Caco-2 (cell line): ENCODE data around the gene RABL6. TPM values are rescaled to one million over a fixed set of nuclear protein-coding genes. Genes with fewer than 3 reads are reported as not detected.

Source experiments
- BruUV-seq: library from RNA; stranded (reverse); fragments of 400-500 nt; replicated peaks from 2 replicates; lab custom pipeline; 2021; lab: Mats Ljungman, UMichigan
- CTCF ChIA-PET: fragments of 300-600 bp; sonication (Branson Sonifier 250); formaldehyde crosslinking; loops from one replicate; lab custom pipeline; 2022; ENCODE audit warnings: antibody characterized with exemption; lab: Charles Lee
- POLR2A ChIA-PET: fragments of 300-600 bp; sonication (Branson Sonifier 250); formaldehyde crosslinking; loops from one replicate; lab custom pipeline; 2022; ENCODE audit warnings: antibody characterized with exemption; lab: Charles Lee
- DNase-seq, 2 experiments: peaks; one replicate each; pipeline versions ENCODE4 v3.0.0 to v3.0.0-alpha.2; 2020 to 2022
- H3K27me3 ChIP-seq: replicated peaks from 2 replicates; pipeline ENCODE4 v1.6.0; 2011; ENCODE audit warnings: low read length; ENCODE audit not compliant: control insufficient read depth, insufficient read depth
- H3K36me3 ChIP-seq: 2 replicates; pipeline ENCODE4 v1.5.1; 2011; ENCODE audit warnings: low read length; ENCODE audit not compliant: control insufficient read depth, insufficient read depth
- H3K4me1 ChIP-seq: fragments of 250-450 bp; sonication (Bioruptor Pico); 2 replicates; pipeline ENCODE4 v1.5.1; 2020; ENCODE audit warnings: mild to moderate bottlenecking
- H3K4me3 ChIP-seq: 2 replicates; pipeline ENCODE4 v1.5.1; 2011; ENCODE audit warnings: low read depth, mild to moderate bottlenecking, control low read depth, low read length
- H3K9me3 ChIP-seq: fragments of 250-450 bp; sonication (Bioruptor Pico); 2 replicates; pipeline ENCODE4 v1.5.1; 2020; ENCODE audit warnings: mild to moderate bottlenecking, moderate library complexity
- H3K27ac Mint-ChIP-seq: one replicate; pipeline ENCODE4 v1.8.0; 2022; ENCODE audit warnings: mixed read lengths; ENCODE audit not compliant: unreplicated experiment
- H3K27me3 Mint-ChIP-seq: one replicate; pipeline ENCODE4 v1.8.0; 2022; ENCODE audit warnings: mixed read lengths; ENCODE audit not compliant: insufficient read depth, unreplicated experiment
- H3K36me3 Mint-ChIP-seq: one replicate; pipeline ENCODE4 v1.8.0; 2022; ENCODE audit warnings: mild to moderate bottlenecking, mixed read lengths; ENCODE audit not compliant: insufficient read depth, unreplicated experiment
- H3K4me1 Mint-ChIP-seq: one replicate; pipeline ENCODE4 v1.8.0; 2022; ENCODE audit warnings: low read depth, mixed read lengths; ENCODE audit not compliant: unreplicated experiment
- H3K4me3 Mint-ChIP-seq: one replicate; pipeline ENCODE4 v1.8.0; 2022; ENCODE audit warnings: mild to moderate bottlenecking, moderate library complexity, mixed read lengths; ENCODE audit not compliant: unreplicated experiment
- H3K9me3 Mint-ChIP-seq: one replicate; pipeline ENCODE4 v1.8.0; 2022; ENCODE audit warnings: mixed read lengths; ENCODE audit not compliant: unreplicated experiment
- CTCF ChIP-seq, 2 experiments: fragments of 200-600 bp in 1 of 2; IDR thresholded peaks; 1 replicate in 1 of 2; 2 replicates in 1 of 2; pipeline versions ENCODE4 v1.5.1 to v1.8.0; 2011 to 2022; ENCODE audit warnings: antibody characterized with exemption in 1 of 2, control low read depth in 1 of 2, inconsistent platforms in 1 of 2, low read depth in 1 of 2, low read length in 1 of 2, mild to moderate bottlenecking in 1 of 2, moderate library complexity in 1 of 2; ENCODE audit not compliant: insufficient read depth in 1 of 2, severe bottlenecking in 1 of 2, unreplicated experiment in 1 of 2
- intact Hi-C: fragments of 100-400 bp; cut with micrococcal nuclease; formaldehyde crosslinking; loops from one replicate; pipeline ENCODE4 v1.10.0; 2022; ENCODE audit not compliant: unreplicated experiment
- total RNA-seq: library from RNA; stranded (reverse); gene quantifications from 2 replicates; pipeline ENCODE4 v1.2.3, GENCODE V29; 2022

The RABL6 gene
- total RNA-seq, 1 experiment from 2014 or later: 138 TPM

- H3K36me3 Mint-ChIP-seq: peaks cover 33% of the 10 kb centered on the region
- no peak for TF ChIP-seq CTCF (IDR thresholded peaks at IDR 0.05; ENCODE audit: insufficient read depth in 1 of 2, low read depth in 1 of 2, low read length in 1 of 2, severe bottlenecking in 1 of 2, unreplicated experiment in 1 of 2)
- ChIA-PET POLR2A (no interaction called here), CTCF (no interaction called here)
- intact Hi-C loops: loop anchor here (5.0 kb wide), 1 partner anchor 158 kb away; the partner anchor contains the start of gene C8G
- peaks cover 50% of the 10 kb centered on the region for H3K4me1 Mint-ChIP-seq
- TSS peak; percentile 6 for BruUV-seq
- H3K27me3 Mint-ChIP-seq: no peaks in the 10 kb centered on the region
- peak overlapping the region; percentile 84 for H3K27ac Mint-ChIP-seq
- peak in 1 of 2 experiments; percentile 81 for DNase-seq
- H3K27me3 ChIP-seq: no peaks in the 10 kb centered on the region
- peaks cover 45% of the 10 kb centered on the region for H3K4me1 ChIP-seq
- peak overlapping the region; percentile 68 for H3K4me3 Mint-ChIP-seq
- H3K36me3 ChIP-seq: peaks cover 10% of the 10 kb centered on the region
- H3K4me3 ChIP-seq: no peak overlapping the region
- H3K9me3 Mint-ChIP-seq: no peaks in the 10 kb centered on the region
- no peaks in the 10 kb centered on the region for H3K9me3 ChIP-seq
Observed at GRCh38 chr9:136789523-136789937, 18.2 kb upstream of the RABL6 start.

GRCh38 chr9:136790640-136791515 lies 16.9 kb upstream of the RABL6 start, which contains the start of gene TMEM141:
Gene TMEM141 (plus strand): TSS chr9:136791344. CDS start chr9:136791371, 27 bp downstream.
- Histone ChIP-seq H3K4me3 (peak within 1 kb of the TSS; percentile 98), H3K4me1 (peaks cover 47% of the 10 kb centered on the region), H3K36me3 (peaks cover 10% of the 10 kb centered on the region), H3K27me3 (no peaks in the 10 kb centered on the region), H3K9me3 (no peaks in the 10 kb centered on the region)
- no peaks in the 10 kb centered on the region for H3K9me3 Mint-ChIP-seq
- ChIA-PET CTCF (interaction anchor here (0.6 to 1.3 kb wide), 9 partner anchors 9 to 277 kb away, joined by 3 to 24 read pairs (median 3); no protein-coding TSS in a partner anchor), POLR2A (interaction anchor here (0.5 to 1.0 kb wide), 3 partner anchors 10 to 202 kb away, joined by 3 to 11 read pairs (median 5); partner anchors contain the start of gene PAXX)
- intact Hi-C loops: loop anchor here (1.0 to 10.0 kb wide), 4 partner anchors 10 to 454 kb away; partner anchors contain the start of genes SEC16A and TUBB4B
- H3K27ac Mint-ChIP-seq: peak within 1 kb of the TSS; percentile 84
- peaks cover 45% of the 10 kb centered on the region for H3K4me1 Mint-ChIP-seq
- peak within 1 kb of the TSS; percentile 68 for H3K4me3 Mint-ChIP-seq
- DNase-seq: peak; percentile 100
- TF ChIP-seq CTCF (IDR thresholded peaks at IDR 0.05; ENCODE audit: insufficient read depth in 1 of 2, low read depth in 1 of 2, low read length in 1 of 2, severe bottlenecking in 1 of 2, unreplicated experiment in 1 of 2): no peak
- H3K27me3 Mint-ChIP-seq: no peaks in the 10 kb centered on the region
- H3K36me3 Mint-ChIP-seq: peaks cover 33% of the 10 kb centered on the region
- no TSS peak for BruUV-seq
